A549 (cell line): ENCODE data around the gene TVP23C.

ENCODE experiments used
- CBX2 ChIP-seq: fragments of 200-600 bp; sonication (generic); IDR thresholded peaks from 2 replicates; pipeline ENCODE4 v1.6.1; 2016; ENCODE audit warnings: low read depth, mild to moderate bottlenecking, borderline replicate concordance
- CTCF ChIP-seq: fragments of >200 bp; sonication (Bioruptor Twin); formaldehyde crosslinking; IDR thresholded peaks from 3 replicates; pipeline ENCODE4 v1.5.1; 2016
- EP300 ChIP-seq, 2 experiments: fragments of >200 bp; sonication (Bioruptor Twin); formaldehyde crosslinking; IDR thresholded peaks; 2 replicates in 1 of 2; 3 replicates in 1 of 2; pipeline ENCODE4 v1.6.1; 2016 to 2017
- HDAC2 ChIP-seq: fragments of 200-600 bp; sonication (generic); IDR thresholded peaks from 2 replicates; pipeline ENCODE4 v1.6.1; 2016
- MAX ChIP-seq: IDR thresholded peaks from 2 replicates; pipeline ENCODE4 v1.6.1; 2012
- MAZ ChIP-seq: fragments of 150-350 bp; IDR thresholded peaks from 2 replicates; pipeline ENCODE4 v1.6.1; 2014; ENCODE audit warnings: antibody characterized with exemption, low read depth, low read length, borderline replicate concordance
- TP53 ChIP-seq: fragments of 250-450 bp; sonication (Bioruptor Pico); IDR thresholded peaks from 2 replicates; pipeline ENCODE4 v1.5.0; 2021; ENCODE audit warnings: mild to moderate bottlenecking, moderate library complexity

GRCh38 chr17:15469260-15469659 lies 94.0 kb downstream of the TVP23C start:
- TF ChIP-seq HDAC2, result no peak
- TF ChIP-seq CTCF, result no peak
- TF ChIP-seq EP300 (IDR thresholded peaks at IDR 0.05), result no peak
- TF ChIP-seq MAX, result no peak
- no peak for TF ChIP-seq CBX2
- TF ChIP-seq TP53 (CRISPR knock-in tag), result no peak
- TF ChIP-seq MAZ, result no peak
